Placental epithelial cell (primary cell): ENCODE data around the gene TTK. TPM values are rescaled to one million over a fixed set of nuclear protein-coding genes. Genes with fewer than 3 reads are reported as not detected.

Experiments
- total RNA-seq: library from RNA; depleted of rRNA; stranded (reverse); fragments of >200 nt; gene quantifications from 2 replicates; pipeline ENCODE4 v1.2.3, GENCODE V29; 2012

The TTK gene
- 6.7 and 8.1 TPM in 2 replicates for total RNA-seq

DNA sequence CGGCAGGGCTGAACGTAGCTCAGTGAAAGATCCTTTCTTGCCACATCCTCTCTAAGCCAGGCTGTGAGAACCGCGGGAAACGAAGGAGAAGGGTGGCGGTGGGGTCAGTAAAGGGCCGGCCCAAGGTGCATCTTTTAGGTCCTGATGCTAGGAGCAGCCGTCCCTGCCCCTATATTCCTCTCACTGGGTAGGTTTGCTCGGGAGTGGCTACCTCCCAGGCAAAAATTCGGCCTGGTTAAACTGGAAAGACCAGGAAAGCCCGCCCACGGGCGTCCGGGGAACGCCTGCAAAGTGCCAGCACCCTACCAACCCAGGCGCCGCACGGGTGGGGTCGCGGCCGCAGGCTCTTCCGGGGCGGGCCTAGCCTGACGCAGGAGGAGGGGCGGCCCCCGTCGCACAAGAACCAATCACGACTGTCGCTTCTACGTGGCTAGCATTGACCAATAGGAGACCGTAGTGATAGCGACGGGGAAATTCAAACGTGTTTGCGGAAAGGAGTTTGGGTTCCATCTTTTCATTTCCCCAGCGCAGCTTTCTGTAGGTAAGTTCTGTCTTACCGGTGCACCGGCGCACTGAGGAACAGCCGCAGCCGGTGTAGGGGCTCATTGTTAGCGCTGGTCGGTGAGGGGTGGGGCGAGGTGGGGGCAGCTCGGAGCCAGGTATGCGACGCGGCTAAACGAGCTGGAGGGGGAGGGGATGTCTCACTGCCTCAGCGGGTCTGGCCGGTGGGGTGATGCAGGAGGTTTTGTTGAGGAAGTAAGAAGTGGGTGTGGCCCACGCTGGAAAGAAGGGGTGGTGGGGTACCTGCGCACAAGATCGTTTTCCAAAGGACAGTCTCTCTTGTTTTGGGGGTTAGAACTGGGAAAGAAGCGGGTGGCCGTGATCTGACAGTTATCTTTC lies at the start of gene TTK:
TTK (plus strand) TSS at position 477 of the 900 bp plus-strand sequence. CDS start 1,195 bp downstream, outside the sequence.

Other genes starting within 250 kb of the TTK start
- gene ELOVL4, start 57.1 kb upstream of the TTK start, total RNA-seq: 2.3 and 2.4 TPM in 2 replicates
- 23.9 and 27.7 TPM in 2 replicates for gene BCKDHB, start 102.0 kb downstream of the TTK start, total RNA-seq